SIG-M5 treated with dmso at 0.1 percent for 504 hours (cell line): ENCODE data around the gene PIBF1.

ENCODE experiments used
- DNase-seq: peaks from one replicate; lab custom pipeline; 2025; ENCODE audit not compliant: unreplicated experiment; lab: John Stamatoyannopoulos, UW

The PIBF1 gene

GRCh38 chr13:73059460-73060250 is 277.7 kb downstream of the PIBF1 start:
- peak; percentile 30 for DNase-seq

- no peak for DNase-seq
These were observed 278.6 kb downstream of the PIBF1 start for GRCh38 chr13:73060251-73061160.

- no peak for DNase-seq
These were observed 279.5 kb downstream of the PIBF1 start for GRCh38 chr13:73061473-73061872.

GRCh38 chr13:73061876-73062275 is 279.9 kb downstream of the PIBF1 start:
- DNase-seq = no peak

- DNase-seq = no peak
These were observed 280.5 kb downstream of the PIBF1 start for GRCh38 chr13:73062468-73062867.

GRCh38 chr13:73063166-73063565 is 281.2 kb downstream of the PIBF1 start:
- no peak for DNase-seq

- no peak for DNase-seq
These were observed 283.1 kb downstream of the PIBF1 start for GRCh38 chr13:73065036-73065435.

GRCh38 chr13:73065665-73066340 is 283.9 kb downstream of the PIBF1 start:
- DNase-seq = peak; percentile 25
